ENCODE measurements around the gene GABBR2.

Gene GABBR2

GRCh38 chr9:98321269-98321668 lies 387.5 kb downstream of the GABBR2 start:
- H3K27me3 Mint-ChIP-seq (ENCODE audit: low read depth), result peaks cover 34% of the 10 kb centered on the region
- TF ChIP-seq CTCF (IDR thresholded peaks at IDR 0.05; ENCODE audit: unreplicated experiment in 3 of 3), result no peak
- no peaks in the 10 kb centered on the region for H3K4me1 Mint-ChIP-seq
- no peak overlapping the region for H3K27ac Mint-ChIP-seq
- H3K36me3 Mint-ChIP-seq (ENCODE audit: low read depth), result no peaks in the 10 kb centered on the region
- H3K4me3 Mint-ChIP-seq, result no peak overlapping the region
- peaks cover 2% of the 10 kb centered on the region for H3K9me3 Mint-ChIP-seq

GRCh38 chr9:98318834-98319478 lies 389.8 kb downstream of the GABBR2 start:
- no peak for TF ChIP-seq CTCF (IDR thresholded peaks at IDR 0.05; ENCODE audit: unreplicated experiment in 3 of 3)
- Mint-ChIP-seq H3K4me3 (no peak overlapping the region), H3K9me3 (peaks cover 2% of the 10 kb centered on the region), H3K36me3 (ENCODE audit: low read depth) (no peaks in the 10 kb centered on the region), H3K27me3 (ENCODE audit: low read depth) (peaks cover 32% of the 10 kb centered on the region), H3K27ac (no peak overlapping the region), H3K4me1 (no peaks in the 10 kb centered on the region)

- no peak overlapping the region for H3K4me3 Mint-ChIP-seq
- H3K27me3 Mint-ChIP-seq (ENCODE audit: low read depth), result peaks cover 29% of the 10 kb centered on the region
- H3K4me1 Mint-ChIP-seq, result no peaks in the 10 kb centered on the region
- peaks cover 2% of the 10 kb centered on the region for H3K9me3 Mint-ChIP-seq
- no peaks in the 10 kb centered on the region for H3K36me3 Mint-ChIP-seq (ENCODE audit: low read depth)
- TF ChIP-seq CTCF (IDR thresholded peaks at IDR 0.05; ENCODE audit: unreplicated experiment in 3 of 3), result no peak
- no peak overlapping the region for H3K27ac Mint-ChIP-seq
Measured at GRCh38 chr9:98318041-98318790, 390.5 kb downstream of the GABBR2 start.

GRCh38 chr9:98317134-98317857 lies 391.4 kb downstream of the GABBR2 start:
- no peak overlapping the region for H3K4me3 Mint-ChIP-seq
- TF ChIP-seq CTCF (IDR thresholded peaks at IDR 0.05; ENCODE audit: unreplicated experiment in 3 of 3), result no peak
- H3K9me3 Mint-ChIP-seq, result peaks cover 2% of the 10 kb centered on the region
- no peaks in the 10 kb centered on the region for H3K4me1 Mint-ChIP-seq
- H3K27me3 Mint-ChIP-seq (ENCODE audit: low read depth), result peaks cover 25% of the 10 kb centered on the region
- H3K36me3 Mint-ChIP-seq (ENCODE audit: low read depth), result no peaks in the 10 kb centered on the region
- no peak overlapping the region for H3K27ac Mint-ChIP-seq

GRCh38 chr9:98316445-98317133 lies 392.1 kb downstream of the GABBR2 start:
- Mint-ChIP-seq H3K9me3 (no peaks in the 10 kb centered on the region), H3K4me3 (no peak overlapping the region), H3K27ac (no peak overlapping the region), H3K36me3 (ENCODE audit: low read depth) (no peaks in the 10 kb centered on the region), H3K27me3 (ENCODE audit: low read depth) (peaks cover 19% of the 10 kb centered on the region), H3K4me1 (no peaks in the 10 kb centered on the region)
- TF ChIP-seq CTCF (IDR thresholded peaks at IDR 0.05; ENCODE audit: unreplicated experiment in 3 of 3), result no peak
